Measurements from ENCODE around the gene SNRNP27. TPM values are rescaled to one million over a fixed set of nuclear protein-coding genes. Genes with fewer than 3 reads are reported as not detected.
A peak's percentile ranks its signal among the peaks of the same experiment; 100 is the strongest.
"Not testable (repeated sequence)": the region's sequence is repeated elsewhere in the genome, so short reads cannot be mapped to it uniquely, and the experiment has no call there.

Gene SNRNP27
- total RNA-seq, 1 donor from 2014 or later = 14.7 TPM

DNA sequence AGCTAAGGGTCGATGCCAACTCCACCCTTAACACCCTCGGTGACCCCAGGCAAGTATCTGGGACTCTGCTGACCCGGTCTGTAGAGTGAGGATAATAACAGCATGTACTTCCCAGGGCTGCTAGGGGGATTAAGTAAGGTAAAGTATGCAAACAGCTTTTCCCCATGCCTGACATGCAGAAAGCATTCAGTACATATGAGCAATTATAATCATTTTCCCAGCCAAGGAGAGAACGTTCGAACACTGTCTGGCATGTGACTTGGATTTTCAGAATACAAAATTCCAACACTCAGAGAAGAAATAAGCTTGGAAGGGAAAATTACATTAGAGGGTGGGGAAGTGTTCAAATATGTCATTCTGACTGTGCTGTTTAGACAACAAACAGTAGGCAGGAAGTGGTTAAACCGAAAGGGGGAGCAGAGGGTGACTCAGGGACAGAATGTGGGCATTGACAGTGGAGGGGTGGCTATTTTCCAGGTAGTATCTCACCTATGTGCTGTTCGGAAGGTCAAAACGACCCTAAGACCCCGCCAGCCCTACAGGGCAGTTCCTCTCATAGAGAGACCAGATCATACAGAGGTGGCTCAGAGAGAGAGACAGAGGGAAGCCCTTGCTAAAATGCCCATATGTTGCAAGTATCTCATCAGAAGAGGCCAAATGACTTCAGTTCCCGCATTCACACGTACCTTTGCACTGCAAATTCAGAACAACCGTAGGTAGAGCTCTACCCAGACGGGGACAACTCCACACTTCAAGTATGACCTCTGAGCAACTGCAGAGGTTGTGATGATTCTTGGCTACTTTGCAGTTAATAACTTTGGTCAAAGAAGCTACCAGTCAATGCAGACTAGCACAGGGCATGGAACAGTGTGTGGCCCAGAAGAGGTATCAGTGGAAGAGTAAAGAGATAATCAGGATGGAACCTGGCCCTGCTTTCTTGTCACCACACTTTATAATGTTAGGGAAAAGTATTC, 52.9 kb downstream of the SNRNP27 start:
- ATAC-seq = peak; percentile 46

DNA sequence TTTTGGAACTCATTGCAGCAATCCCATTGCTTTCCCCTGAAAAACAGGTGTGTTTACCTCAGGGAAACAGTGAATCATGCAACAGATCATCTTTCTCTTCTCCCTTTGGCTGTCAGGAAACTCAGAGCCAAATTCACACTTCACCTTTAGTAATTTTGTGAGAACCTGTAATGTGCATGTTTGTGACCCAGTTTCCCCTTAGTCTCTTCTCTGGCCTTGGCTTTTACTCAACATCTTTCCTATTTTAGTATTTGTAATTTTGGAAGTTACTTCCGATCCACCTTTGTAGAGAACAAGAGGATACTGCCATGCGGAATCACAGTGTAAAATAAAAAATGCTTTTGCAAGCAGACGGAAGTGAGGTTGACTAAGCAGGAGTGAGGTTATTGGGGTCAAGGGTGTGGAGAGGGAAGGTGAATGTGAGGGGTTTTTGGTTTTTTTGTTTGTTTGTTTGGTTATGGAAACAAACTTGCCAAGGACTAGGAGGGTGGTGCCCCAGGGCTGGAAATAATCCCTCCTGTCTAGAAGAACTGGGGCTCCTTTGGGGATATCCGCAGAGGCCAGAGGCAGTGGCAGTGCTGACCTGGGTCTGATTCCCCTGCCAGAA, 53.7 kb downstream of the SNRNP27 start:
- ATAC-seq = no peak

GRCh38 chr2:69948032-69948962, 54.5 kb downstream of the SNRNP27 start:
- ATAC-seq = no peak

GRCh38 chr2:69948963-69949645, 55.3 kb downstream of the SNRNP27 start:
- no peak for ATAC-seq

DNA sequence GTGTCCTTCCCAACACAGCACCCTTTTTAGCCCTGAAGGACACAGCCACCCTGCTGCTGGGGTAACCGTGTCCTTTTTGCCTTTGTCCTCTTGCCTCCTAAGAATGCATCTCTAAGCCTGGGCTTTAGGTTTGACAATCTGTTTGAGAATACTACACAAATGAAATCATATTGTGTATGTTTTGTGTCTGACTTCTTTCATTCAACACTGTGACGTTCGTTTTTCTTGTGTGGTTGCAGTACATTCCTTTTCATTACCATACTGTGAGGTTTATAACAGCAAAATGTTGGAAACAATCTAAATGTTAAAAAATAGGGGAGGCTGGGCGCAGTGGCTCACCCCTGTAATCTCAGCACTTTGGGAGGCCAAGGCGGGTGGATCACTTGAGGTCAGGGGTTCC, 56.5 kb downstream of the SNRNP27 start:
- no peak for ATAC-seq

- not testable (repeated sequence) for ATAC-seq
These were observed 56.9 kb downstream of the SNRNP27 start for GRCh38 chr2:69950671-69951070.

GRCh38 chr2:69952336-69953115, 58.8 kb downstream of the SNRNP27 start:
- ATAC-seq = no peak

GRCh38 chr2:69954084-69954483, 60.3 kb downstream of the SNRNP27 start:
- ATAC-seq = no peak

Other genes with a start within 250 kb of the SNRNP27 start
- 71.8 TPM for gene ANXA4, start 151.8 kb upstream of the SNRNP27 start, total RNA-seq
- 9.5 TPM for gene GMCL1, start 64.3 kb upstream of the SNRNP27 start, total RNA-seq
- 155 TPM for gene MXD1, start 21.2 kb downstream of the SNRNP27 start, total RNA-seq
- gene ASPRV1, start 67.7 kb downstream of the SNRNP27 start, total RNA-seq = 0.16 TPM
- 214 TPM for gene PCBP1, start 193.5 kb downstream of the SNRNP27 start, total RNA-seq